T-helper 2 cell treated with Interferon-gamma antibody and Interleukin-4, amounts not matched to agents 100 ng/mL and 5 ng/mL, for 36 hours (primary cell): ENCODE data around the gene DMP1. TPM values are rescaled to one million over a fixed set of nuclear protein-coding genes. Genes with fewer than 3 reads are reported as not detected.

Source experiments
- intact Hi-C: fragments of 100-400 bp; cut with micrococcal nuclease; formaldehyde crosslinking; loops from one replicate; pipeline ENCODE4 v1.15.1; 2023
- total RNA-seq: library from RNA; stranded (reverse); gene quantifications from 2 replicates; pipeline ENCODE4 v1.2.3, GENCODE V29; 2022

Gene DMP1, protein sequence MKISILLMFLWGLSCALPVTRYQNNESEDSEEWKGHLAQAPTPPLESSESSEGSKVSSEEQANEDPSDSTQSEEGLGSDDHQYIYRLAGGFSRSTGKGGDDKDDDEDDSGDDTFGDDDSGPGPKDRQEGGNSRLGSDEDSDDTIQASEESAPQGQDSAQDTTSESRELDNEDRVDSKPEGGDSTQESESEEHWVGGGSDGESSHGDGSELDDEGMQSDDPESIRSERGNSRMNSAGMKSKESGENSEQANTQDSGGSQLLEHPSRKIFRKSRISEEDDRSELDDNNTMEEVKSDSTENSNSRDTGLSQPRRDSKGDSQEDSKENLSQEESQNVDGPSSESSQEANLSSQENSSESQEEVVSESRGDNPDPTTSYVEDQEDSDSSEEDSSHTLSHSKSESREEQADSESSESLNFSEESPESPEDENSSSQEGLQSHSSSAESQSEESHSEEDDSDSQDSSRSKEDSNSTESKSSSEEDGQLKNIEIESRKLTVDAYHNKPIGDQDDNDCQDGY
- not detected in 2 replicates for total RNA-seq

DNA sequence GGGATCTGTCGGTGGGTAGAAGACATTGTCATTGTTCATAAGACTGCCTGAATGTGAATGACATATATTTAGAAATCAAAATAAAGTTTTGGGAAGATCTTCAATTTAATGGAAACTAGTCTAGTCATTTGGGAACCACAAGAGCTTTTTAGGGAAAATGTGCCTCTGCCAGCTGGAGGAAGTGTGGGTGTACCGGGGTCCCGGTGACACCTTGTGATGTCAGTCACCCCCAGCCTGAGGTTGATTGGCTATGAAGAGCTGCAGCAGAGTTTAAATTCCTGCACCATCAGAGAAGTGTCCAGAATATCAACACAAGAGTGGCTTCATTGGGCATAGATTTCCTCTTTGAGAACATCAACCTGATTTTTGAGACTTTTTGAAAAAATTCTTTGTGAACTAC lies at the start of gene DMP1:
Gene DMP1, plus strand, starts transcription at position 301 of the 400 bp plus-strand sequence. CDS start 6,213 bp downstream, outside the sequence.
- intact Hi-C loops = no loop called here

DNA sequence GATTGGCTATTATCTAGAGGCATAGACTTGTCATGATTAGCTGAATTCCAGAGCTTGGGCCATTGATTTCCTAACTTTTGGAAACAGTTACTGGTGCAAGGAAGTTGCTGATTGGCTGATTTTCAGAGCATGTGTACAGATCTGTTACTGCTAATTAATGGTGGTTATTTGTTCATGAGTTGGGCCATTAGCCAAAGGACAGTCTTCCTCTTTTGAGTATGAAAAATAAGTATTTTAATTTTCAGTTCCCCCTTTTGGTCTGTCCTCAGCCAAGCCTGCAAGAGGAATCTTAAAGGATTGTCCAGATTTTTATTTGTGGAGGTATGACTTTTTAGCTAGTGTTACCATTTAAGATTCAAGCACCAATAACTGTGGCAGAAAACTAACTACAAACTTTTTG lies 48.7 kb upstream of the DMP1 start:
- intact Hi-C loops = no loop called here

DNA sequence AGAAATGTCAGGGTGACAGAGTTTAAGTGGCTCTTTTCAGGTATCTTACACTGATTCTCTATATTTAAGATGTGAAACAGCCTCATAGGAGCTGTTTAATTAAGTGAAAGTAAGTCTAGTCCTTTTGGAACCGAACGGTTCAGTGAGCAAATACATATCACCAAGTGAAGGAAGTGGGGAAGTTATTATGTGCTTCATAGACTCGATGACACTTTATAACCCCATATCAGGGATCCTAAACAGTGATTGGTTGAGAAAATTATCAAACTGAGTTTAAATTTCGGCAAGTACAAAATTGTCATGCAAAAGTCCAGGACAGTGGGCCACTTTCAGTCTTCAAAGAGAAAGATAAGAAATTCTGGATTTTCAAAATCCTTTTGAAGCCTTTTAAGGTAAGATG lies 41.9 kb upstream of the DMP1 start, which contains the start of gene DSPP:
Gene DSPP, plus strand, starts transcription at position 301 of the 400 bp plus-strand sequence. CDS start 2,380 bp downstream, outside the sequence.
- intact Hi-C loops = no loop called here

DNA sequence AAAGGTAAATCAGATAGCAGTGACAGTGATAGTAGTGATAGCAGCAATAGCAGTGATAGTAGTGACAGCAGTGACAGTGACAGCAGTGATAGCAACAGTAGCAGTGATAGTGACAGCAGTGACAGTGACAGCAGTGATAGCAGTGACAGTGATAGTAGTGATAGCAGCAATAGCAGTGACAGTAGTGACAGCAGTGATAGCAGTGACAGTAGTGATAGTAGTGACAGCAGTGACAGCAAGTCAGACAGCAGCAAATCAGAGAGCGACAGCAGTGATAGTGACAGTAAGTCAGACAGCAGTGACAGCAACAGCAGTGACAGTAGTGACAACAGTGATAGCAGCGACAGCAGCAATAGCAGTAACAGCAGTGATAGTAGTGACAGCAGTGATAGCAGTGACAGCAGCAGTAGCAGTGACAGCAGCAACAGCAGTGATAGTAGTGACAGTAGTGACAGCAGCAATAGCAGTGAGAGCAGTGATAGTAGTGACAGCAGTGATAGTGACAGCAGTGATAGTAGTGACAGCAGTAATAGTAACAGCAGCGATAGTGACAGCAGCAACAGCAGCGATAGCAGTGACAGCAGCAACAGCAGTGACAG lies 35.7 kb upstream of the DMP1 start:
- intact Hi-C loops = no loop called here

DNA sequence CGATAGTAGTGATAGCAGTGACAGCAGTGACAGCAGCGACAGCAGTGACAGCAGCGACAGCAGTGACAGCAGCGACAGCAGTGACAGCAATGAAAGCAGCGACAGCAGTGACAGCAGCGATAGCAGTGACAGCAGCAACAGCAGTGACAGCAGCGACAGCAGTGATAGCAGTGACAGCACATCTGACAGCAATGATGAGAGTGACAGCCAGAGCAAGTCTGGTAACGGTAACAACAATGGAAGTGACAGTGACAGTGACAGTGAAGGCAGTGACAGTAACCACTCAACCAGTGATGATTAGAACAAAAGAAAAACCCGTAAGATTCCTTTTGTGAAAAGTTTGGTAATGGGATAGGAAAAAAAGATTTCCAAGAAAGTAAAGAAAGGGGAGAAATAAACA lies 33.8 kb upstream of the DMP1 start:
- intact Hi-C loops = no loop called here

DNA sequence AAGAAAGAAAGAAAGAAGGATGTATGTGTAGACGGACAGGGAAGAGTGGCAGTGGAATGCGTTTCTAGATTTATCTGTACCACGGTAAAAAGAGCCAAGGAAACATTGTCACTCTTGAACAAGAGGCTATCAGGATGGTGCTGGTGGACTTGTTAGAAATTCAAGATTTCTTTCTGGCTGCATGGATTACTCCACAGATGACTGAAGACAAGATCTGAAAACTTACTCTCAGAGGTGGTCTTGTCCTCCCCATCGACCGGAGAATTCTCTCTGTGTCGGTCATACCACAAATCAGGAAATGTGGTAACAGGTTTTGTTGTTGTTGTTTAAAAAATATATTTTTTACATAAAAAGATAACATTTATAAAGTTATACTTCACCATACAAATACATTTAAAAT lies 30.0 kb upstream of the DMP1 start:
- intact Hi-C loops = no loop called here

DNA sequence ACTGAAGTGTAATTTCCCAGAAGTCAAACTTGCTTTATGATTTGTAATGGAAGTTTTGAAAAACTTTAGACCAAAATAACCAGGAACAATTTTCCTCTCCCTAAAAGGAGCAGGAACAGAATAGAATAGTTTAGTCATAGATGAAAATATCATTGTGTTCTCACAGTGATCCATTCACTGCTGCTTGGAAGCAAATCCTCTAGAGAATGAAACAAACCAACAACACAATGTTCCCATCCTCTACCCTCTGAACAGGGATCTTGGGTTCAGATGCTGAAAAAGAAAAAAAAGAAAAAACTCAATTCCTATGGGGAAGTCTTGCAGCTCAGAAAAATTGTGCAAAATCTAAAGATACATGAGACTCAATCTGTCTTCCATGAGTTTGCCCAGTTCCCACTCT lies 29.6 kb upstream of the DMP1 start:
- intact Hi-C loops = no loop called here

DNA sequence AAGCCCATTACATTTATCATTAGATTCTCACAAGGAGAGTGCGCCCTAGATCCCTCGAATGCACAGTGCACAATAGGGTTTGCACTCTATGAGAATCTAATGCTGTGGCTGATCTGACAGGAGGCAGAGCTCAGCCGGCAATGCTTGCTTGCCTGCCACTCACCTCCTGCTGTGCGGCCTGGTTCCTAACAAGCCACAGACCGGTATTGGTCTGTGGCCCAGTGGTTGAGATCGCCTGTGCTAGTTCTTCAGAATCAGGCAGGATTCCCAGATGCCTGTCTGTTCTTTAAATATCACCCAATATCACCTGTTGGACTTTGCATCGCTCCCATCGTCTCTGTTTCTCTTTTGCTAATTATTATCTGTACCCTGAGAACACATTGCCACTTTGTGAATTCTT lies 27.8 kb upstream of the DMP1 start:
- intact Hi-C loops = no loop called here

DNA sequence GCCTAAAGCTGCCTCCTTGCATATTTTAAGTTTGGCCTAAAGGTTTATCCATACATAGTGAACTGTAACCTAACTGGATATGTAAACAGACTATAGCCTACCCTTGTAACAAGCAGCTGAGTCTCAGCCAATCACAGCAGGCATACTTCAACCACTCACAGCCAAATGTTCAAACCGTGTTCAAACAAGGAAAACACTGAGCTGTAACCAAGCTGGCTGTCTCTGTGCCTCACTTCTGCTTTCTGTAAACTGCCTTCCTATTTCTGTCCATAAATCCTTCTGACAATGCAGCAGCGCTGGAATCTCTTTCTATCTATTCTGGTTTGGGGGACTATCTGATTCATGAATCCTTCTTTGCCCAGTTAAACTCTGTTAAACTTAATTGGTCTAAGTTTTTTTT lies 25.4 kb upstream of the DMP1 start:
- intact Hi-C loops = no loop called here

DNA sequence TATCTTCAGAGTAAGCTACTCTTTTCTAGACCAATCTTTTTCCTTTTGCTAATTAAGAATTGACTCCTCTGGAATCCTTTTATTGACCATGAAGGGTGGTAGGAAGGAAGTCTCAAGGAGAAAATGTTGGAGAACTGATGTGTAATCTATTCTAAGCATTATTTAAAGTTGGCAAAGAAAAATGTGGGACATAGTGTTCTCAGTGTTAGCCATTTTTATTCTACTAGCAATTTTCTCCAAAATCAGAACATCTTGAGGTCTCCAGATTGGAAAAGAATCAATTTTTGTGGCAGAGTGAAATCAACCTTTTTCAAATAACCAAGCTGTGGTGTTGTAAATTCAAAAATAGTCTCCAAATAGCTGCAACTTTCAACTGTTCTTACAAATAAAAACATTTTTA lies 18.4 kb upstream of the DMP1 start:
- intact Hi-C loops = no loop called here

DNA sequence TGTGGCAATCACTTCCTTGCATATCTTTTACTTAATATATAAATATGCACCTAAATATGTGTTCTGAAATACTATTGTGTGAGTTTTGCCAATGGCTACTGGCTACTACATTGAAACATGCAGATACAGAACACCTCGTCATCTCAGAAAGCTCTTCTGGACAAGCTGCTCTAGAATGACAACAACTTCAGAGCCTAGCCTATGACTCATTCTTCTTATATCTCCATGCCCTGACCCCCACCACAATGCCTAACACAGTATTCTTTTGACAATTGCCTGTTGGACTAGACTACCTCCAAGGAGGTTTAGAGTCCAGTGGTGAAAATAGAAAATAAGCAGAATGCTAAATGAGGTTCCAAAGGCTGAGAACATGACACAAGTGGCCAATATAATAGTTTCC lies 17.6 kb upstream of the DMP1 start:
- intact Hi-C loops = no loop called here

DNA sequence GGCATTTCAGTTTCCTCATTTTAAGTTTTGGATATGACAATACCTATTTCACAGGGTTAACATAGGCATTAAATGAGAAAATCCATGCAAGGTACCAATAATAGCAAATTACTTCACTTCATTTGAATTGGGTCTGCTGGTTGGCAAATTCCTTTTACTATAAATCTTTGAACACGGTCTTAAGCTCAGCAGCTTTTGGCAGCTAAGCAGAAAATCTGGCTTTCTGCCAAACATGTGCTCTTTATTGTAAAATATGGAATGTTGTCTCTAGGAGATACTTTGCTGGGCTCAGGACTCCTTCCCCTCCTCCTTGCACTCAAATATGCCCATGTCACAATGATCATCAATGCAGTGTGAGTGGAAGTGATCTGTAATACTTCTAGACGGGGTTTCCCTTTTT lies 16.8 kb upstream of the DMP1 start:
- intact Hi-C loops = no loop called here

DNA sequence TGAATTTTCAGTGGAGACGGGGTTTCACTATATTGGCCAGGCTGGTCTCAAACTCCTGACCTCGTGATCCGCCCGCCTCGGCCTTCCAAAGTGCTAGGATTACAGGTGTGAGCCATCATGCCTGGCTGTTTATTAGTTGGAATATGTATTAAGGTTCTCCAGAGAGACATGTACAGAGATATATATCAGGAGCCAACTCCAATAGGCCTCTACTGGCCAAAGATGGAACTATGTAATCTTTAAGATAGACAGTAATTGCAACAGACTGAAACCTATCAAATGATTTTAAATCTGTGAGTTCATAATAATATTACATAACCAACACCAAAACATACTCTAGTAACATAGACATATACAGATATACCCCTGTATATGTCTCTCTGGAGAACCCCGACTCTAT lies 5.8 kb upstream of the DMP1 start:
- intact Hi-C loops = no loop called here

DNA sequence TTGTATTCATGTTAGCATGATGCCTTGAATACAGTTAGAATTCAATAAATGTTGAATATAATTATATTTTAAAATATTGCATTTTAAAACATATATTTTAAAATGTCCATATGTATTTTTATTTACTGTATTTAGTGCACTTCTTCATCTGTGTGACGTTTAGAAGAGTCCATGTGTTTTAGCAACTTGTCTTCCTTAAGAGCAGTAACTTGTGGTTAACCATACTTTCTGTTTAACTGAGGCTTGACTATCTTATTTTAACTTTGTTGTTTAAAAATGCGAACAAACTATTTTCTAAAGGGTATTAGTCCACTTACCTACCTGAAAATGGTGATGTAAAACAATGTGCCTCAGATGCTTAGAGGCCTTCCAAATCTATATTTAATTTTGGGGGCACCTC lies 858 bp downstream of the DMP1 start:
- intact Hi-C loops = no loop called here

DNA sequence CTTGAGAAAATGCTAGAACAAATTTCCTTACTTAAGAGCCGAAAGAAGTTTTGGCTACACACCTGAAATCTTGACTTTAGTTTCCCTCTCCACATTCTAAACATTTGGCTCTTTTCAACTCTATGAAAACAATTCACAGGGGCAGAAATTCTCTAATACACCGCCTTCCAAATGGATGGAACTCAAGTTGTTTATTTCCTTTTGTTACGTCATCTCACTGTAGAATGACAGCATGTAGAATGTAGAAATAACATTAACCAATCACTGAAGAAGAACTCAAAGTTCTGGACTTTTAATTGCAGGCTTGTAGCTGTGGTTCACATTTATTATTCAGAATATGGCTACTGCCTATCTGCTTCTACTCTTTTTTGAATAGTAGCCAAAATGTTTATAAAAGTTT lies 1.9 kb downstream of the DMP1 start:
- intact Hi-C loops = no loop called here

DNA sequence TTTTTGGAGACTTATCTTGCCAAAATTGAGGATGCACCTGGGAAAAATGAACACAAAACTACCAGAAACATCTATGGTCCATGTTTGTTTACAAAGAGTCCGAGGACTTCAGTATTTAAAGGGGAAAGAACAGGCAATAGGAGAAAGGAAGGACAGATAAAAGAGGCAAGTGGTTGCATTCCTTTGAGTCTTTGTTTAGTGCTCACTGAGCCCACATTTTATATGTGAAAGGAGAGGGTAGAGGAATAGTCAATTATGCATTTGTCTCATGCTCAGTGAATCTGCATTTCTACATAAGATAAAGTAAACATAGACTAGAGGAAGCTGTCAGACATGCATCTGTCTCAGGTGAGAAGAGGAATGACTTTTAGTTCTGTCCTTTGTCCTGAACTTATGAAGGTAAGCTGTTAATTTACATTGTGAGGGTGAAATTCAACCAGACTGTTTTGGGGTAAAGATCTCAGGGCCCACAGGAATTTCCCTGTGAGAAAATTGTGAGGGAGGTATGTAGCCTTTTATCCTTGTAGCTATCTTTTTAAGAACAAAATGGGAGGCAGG lies 4.5 kb downstream of the DMP1 start:
- intact Hi-C loops = no loop called here

DNA sequence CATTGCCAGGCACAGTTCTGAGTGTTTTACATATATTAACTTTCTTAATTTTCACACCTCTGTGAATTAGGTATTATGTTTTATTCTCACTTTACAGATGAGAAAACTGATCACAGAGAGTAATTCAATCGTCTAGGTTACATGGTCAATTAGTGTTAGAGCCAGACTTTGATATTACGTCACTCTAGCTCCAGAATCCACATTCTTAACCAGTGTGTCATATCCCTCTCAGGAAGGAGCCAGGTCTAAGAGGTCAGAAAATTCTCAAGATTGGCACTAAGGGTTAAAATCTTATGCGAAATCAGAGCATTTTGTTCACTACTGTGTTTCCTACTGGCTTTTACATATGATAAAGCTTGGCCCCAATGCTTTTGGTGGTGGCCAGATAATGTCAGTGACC lies 7.4 kb downstream of the DMP1 start:
- intact Hi-C loops = no loop called here

DNA sequence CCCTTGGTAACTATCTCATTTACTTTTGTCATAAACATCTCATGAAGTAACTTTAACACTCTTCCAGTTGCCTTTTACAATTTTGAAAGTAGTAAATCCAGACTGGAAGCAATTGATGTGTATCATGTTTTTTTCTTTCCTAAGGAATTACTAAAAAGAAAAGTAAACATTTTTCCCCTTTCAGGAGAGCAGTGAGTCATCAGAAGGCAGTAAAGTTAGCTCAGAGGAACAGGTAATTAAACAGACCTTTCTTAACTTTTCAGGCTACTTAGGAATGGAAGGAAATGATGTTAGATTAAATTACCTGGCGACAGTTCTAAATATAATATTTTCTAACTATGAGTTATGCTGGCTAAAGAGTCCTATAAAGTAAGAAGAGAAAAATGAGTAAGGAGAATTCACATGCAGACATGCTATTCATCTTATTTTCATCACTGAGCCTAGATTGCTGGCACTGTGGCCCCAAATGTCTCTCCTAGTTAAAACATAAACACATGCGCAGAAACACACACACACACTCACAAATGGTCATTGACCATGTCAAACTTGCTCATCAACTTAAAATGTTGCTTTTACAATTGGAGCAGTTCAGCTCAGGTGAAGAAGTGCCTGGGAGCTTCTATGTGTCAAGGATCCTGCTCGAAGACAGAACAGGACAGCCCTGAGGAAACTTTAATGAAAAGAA lies 9.3 kb downstream of the DMP1 start:
- intact Hi-C loops = no loop called here

DNA sequence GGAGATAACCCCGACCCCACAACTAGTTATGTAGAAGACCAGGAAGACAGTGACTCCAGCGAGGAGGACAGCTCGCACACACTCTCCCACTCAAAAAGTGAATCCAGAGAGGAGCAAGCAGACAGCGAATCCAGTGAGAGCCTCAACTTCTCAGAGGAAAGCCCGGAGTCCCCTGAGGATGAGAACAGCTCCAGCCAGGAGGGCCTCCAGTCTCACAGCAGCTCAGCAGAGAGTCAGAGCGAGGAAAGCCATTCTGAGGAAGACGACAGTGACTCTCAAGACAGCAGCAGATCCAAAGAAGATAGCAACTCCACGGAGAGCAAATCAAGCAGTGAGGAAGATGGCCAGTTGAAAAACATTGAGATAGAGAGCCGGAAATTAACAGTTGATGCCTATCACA lies 12.8 kb downstream of the DMP1 start:
- intact Hi-C loops = no loop called here

DNA sequence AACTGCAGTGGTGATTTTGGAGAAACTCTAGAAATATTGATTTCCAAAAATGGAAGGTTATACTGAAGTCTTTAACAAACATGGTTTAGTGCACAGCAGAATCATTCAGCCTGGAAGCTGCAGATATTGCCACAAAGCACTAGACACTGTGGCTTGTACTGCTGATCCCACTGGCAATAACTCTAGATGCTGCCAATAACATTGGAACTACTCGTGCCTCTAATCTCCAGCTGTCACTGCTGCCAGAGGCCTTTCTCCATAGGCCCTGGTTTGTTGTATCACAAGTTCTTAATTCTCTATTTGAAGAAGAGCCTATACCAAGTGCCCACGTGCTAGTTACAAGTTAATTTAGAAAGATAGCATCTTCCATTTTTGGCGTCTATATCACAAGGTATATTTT lies 19.3 kb downstream of the DMP1 start:
- intact Hi-C loops = no loop called here

DNA sequence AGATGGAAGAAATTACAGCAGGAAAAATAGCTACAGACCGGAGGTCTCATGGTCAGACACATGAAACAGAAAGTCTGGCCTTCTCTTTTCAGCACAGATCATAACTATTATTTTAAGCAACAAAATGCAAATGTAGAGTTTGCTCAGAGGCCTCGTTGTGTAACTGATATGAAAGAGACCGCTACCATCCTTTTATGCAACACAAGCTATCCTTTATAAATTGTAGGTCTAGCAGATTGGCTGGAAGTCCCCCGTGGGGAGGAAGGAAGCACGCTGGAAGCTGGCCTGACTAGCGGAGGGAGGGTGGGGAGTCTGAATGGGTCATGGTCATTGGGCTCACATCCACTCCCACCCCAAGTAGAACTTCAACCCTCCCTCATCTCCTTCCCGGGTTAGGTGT lies 27.7 kb downstream of the DMP1 start:
- intact Hi-C loops = loop anchor here (2.0 to 10.0 kb wide), 3 partner anchors 161 to 297 kb away; partner anchors contain the start of gene SPP1
